Mucosa of stomach (tissue), 1 donor: ENCODE data around the gene KBTBD3.
"Not testable (repeated sequence)": the region's sequence is repeated elsewhere in the genome, so short reads cannot be mapped to it uniquely, and the experiment has no call there.

Experiments used
- H3K27me3 ChIP-seq: one replicate; pipeline ENCODE4 v1.7.0; 2013; ENCODE audit warnings: mild to moderate bottlenecking, low read length; ENCODE audit not compliant: control insufficient read depth, insufficient read depth
- H3K36me3 ChIP-seq: one replicate; pipeline ENCODE4 v1.7.0; 2013; ENCODE audit warnings: low read length; ENCODE audit not compliant: control insufficient read depth, insufficient read depth
- H3K4me1 ChIP-seq: one replicate; pipeline ENCODE4 v1.7.0; 2013; ENCODE audit warnings: mild to moderate bottlenecking, low read length; ENCODE audit not compliant: control insufficient read depth, insufficient read depth
- H3K4me3 ChIP-seq: one replicate; pipeline ENCODE4 v1.7.0; 2013; ENCODE audit warnings: low read length
- H3K9ac ChIP-seq: one replicate; pipeline ENCODE4 v1.7.0; 2013; ENCODE audit warnings: mild to moderate bottlenecking, low read length, moderate library complexity
- H3K9me3 ChIP-seq: one replicate; pipeline ENCODE4 v1.7.0; 2013; ENCODE audit warnings: mild to moderate bottlenecking, low read length, moderate library complexity; ENCODE audit not compliant: control insufficient read depth
- donor health status: Pancreatic carcinoma.

KBTBD3 gene

DNA sequence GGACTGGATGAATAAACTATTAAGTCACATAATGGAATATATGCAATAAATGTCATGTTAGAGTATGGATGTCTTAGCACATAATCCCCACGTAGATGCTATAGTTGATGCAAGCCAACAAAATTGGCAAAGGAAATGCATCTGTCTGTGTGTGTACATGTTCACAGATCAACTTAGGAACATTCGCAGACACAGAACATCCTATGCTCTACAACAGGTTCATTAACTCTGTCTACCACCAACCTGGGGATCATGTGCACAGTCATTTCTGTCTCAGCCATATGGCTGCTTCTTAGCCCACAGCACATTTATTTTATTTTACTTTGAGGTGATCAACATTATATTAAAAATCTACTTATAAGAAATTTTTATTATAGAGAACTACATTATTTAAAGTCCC, 60.1 kb downstream of the KBTBD3 start:
- Histone ChIP-seq H3K27me3 (no peaks in the 10 kb centered on the region), H3K4me1 (peaks cover 8% of the 10 kb centered on the region), H3K36me3 (no peaks in the 10 kb centered on the region), H3K9ac (no peak overlapping the region), H3K9me3 (no peaks in the 10 kb centered on the region), H3K4me3 (no peak overlapping the region)

DNA sequence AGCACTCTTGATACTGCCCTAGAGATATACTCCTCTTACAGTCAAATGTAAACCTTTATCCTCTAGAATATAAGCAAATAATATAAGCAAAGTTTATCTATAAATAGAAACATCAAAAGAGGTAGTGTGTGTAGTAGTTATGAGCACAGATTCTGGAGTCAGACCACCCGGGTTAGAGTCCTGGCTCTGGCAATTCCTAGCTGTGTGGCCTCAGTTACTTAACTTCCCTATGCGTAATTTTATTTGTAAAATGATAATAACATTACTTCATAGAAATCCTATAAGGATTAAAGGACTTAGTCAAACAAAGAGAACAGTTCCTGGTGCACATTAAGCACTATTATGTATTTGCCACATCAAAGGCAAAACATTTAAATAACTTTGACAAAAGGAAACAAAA, 62.1 kb downstream of the KBTBD3 start:
- H3K9ac ChIP-seq: no peak overlapping the region
- no peaks in the 10 kb centered on the region for H3K4me1 ChIP-seq
- no peaks in the 10 kb centered on the region for H3K36me3 ChIP-seq
- H3K9me3 ChIP-seq: no peaks in the 10 kb centered on the region
- no peak overlapping the region for H3K4me3 ChIP-seq
- H3K27me3 ChIP-seq: no peaks in the 10 kb centered on the region

DNA sequence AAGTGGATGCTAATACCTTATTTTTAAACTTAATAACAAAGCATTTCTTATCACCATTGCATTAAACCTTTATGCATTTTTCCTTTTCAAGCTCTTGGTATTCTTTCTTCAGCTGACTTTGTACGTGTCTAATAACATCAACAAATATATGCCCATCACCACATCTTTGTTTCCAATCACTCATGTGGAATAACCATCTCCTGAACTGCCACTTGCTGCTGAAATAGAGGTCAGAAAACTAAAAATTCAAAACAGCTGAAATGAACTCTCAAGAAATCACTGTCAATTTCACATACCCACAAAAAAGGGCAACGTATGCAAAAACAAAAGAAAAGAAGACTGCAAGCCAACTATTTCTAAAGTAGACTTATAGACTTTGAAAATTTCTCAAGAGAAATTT, 62.5 kb downstream of the KBTBD3 start:
- Histone ChIP-seq H3K9ac (no peak overlapping the region), H3K4me3 (no peak overlapping the region), H3K9me3 (no peaks in the 10 kb centered on the region), H3K4me1 (no peaks in the 10 kb centered on the region), H3K36me3 (no peaks in the 10 kb centered on the region), H3K27me3 (no peaks in the 10 kb centered on the region)

DNA sequence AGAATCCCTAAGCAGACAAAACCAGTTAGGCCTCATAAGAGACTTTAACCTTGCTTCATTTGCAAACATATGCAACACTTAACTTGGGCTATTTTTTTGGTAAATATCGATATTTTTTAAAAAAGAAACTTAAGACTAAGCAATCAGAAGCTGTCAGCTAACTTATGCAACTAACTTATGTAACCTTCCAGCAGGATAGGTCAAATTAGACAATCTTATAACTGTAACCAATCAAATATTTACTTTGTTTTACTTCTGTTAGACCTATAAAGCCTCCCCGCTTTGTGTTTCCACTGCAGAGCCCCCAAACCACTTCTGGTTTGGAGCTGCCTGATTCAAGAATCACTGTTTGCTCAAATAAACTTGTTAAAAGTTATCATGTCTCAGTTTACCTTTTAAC, 63.1 kb downstream of the KBTBD3 start:
- Histone ChIP-seq H3K4me1 (no peaks in the 10 kb centered on the region), H3K9me3 (no peaks in the 10 kb centered on the region)

DNA sequence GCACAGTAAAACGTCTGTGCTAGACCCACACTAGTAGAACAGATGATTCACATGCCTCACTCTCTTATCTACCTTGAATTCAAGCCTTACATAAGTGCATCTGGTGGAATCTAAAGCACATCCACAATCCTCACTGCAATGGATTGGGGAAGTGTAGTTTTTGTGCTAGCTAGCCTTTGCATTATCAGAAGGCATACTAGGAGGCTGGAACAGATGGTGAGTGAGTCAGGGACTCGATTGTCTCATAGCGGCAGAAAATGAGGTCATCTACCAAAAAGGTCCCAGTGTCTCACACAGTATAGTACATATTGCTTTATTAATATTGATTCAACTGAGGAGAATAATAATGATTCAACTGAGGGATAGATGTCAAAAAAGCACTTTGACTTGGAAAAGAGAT, 64.4 kb downstream of the KBTBD3 start:
- no peak overlapping the region for H3K9ac ChIP-seq

More for the DNA sequence above, 63.1 kb downstream of the KBTBD3 start:
- Histone ChIP-seq H3K4me3 (no peak overlapping the region), H3K36me3 (no peaks in the 10 kb centered on the region), H3K9ac (no peak overlapping the region), H3K27me3 (no peaks in the 10 kb centered on the region)

DNA sequence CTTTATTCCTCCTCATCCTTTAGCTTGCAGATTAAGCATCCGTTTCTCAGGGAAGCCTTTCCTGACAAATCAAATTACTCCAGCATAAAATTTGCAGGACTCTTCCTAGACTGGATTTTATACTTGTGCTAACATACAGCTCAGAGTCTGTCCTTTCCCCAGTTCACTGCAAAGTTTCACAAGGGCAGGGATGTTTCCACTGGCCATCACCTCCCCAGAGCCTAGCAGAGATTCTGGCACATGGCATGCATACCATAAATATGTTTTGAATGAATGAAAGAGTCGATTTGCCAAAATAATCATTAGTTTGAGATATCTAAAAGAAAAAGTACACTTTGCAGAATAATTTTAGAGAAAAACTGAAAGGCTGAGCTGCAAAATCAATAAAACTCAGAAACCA, 65.7 kb downstream of the KBTBD3 start:
- H3K4me1 ChIP-seq: no peaks in the 10 kb centered on the region

More for the DNA sequence above, 64.4 kb downstream of the KBTBD3 start:
- Histone ChIP-seq H3K4me1 (no peaks in the 10 kb centered on the region), H3K4me3 (no peak overlapping the region), H3K36me3 (no peaks in the 10 kb centered on the region), H3K9me3 (no peaks in the 10 kb centered on the region), H3K27me3 (no peaks in the 10 kb centered on the region)

DNA sequence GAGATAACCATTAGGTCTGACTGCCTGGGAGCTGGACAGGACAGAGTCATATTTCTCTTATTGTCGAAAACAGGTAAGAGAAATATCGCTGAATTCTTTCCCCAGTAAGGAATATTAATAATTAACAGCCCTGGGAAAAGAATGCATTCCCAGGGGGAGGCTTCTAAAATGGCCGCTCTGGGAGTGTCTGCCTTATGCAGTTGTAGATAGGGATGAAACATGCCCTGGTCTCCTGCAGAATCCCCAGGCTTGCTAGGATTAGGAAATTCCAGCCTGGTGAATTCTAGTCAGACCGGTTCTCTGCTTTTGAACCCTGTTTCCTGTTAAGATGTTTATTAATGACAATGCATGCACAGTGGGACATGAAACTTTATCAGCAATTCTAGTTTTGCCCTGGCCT, 74.1 kb downstream of the KBTBD3 start:
- H3K9me3 ChIP-seq, H3K9ac ChIP-seq, H3K36me3 ChIP-seq, H3K4me3 ChIP-seq, H3K27me3 ChIP-seq, H3K4me1 ChIP-seq: not testable (repeated sequence)

More for the DNA sequence above, 65.7 kb downstream of the KBTBD3 start:
- H3K9ac ChIP-seq: no peak overlapping the region
- no peak overlapping the region for H3K4me3 ChIP-seq
- H3K36me3 ChIP-seq: no peaks in the 10 kb centered on the region
- no peaks in the 10 kb centered on the region for H3K27me3 ChIP-seq
- H3K9me3 ChIP-seq: no peaks in the 10 kb centered on the region

DNA sequence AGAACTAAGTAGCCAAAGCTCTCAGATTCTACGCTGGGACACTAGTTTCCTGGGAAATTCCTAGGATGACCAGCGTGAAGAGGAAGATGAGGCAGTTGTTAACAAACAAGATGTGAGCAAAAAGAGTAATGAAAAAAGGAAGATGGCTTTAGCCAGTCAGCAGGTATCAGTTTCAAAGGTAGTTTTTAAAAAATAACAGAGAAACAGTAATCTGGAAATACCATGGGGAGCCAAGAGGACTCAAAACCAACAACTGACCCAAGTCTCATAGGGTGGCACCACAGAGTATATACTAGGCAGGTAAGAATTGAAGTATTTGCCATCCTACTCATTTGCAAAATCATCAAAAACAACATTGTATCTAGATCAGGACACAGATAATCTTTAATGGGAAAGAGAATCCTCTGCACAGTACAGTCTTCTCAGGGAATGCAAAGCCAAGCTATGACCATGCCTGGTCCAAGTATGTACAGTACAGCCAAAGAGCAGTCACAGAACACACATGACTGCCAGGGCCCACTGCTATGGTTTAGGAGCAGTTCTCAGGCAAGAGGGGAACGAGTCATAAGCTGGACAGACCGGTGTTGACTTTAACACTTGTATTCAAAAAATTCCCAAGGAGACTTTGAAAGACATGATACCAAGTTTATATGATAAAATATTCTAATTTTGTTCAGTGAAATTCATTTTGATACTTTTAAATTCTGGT, 75.7 kb downstream of the KBTBD3 start:
- H3K9me3 ChIP-seq: no peaks in the 10 kb centered on the region
- H3K9ac ChIP-seq: no peak overlapping the region
- no peaks in the 10 kb centered on the region for H3K27me3 ChIP-seq
- no peak overlapping the region for H3K4me3 ChIP-seq
- no peaks in the 10 kb centered on the region for H3K36me3 ChIP-seq
- H3K4me1 ChIP-seq: no peaks in the 10 kb centered on the region
